Astrocyte (in vitro differentiated cells and primary cell): Measurements from ENCODE around the gene MAT2B. TPM values are rescaled to one million over a fixed set of nuclear protein-coding genes. Genes with fewer than 3 reads are reported as not detected.

Source experiments
- DNase-seq: peaks from one replicate; pipeline ENCODE4 v3.0.0-alpha.2; 2010; ENCODE audit warnings: low read depth
- FAIRE-seq: peaks from 2 replicates; lab custom pipeline; 2011; peaks lifted over from hg19 to GRCh38; lab: Jason Lieb, UNC
- H2AFZ ChIP-seq: 2 replicates; pipeline ENCODE4 v1.6.0; 2012; ENCODE audit warnings: low read depth, low read length, inconsistent platforms
- H3K27ac ChIP-seq: 2 replicates; pipeline ENCODE4 v1.5.1; 2011; ENCODE audit warnings: low read depth, low read length, inconsistent platforms
- H3K27me3 ChIP-seq: 2 replicates; pipeline ENCODE4 v1.6.0; 2011; ENCODE audit warnings: low read length, inconsistent platforms; ENCODE audit not compliant: insufficient read depth
- H3K36me3 ChIP-seq: 2 replicates; pipeline ENCODE4 v1.5.1; 2011; ENCODE audit warnings: low read length, inconsistent platforms; ENCODE audit not compliant: insufficient read depth
- H3K4me1 ChIP-seq: 2 replicates; pipeline ENCODE4 v1.5.1; 2011; ENCODE audit warnings: low read length, inconsistent platforms; ENCODE audit not compliant: insufficient read depth
- H3K4me2 ChIP-seq: 2 replicates; pipeline ENCODE4 v1.6.0; 2012; ENCODE audit warnings: low read length, inconsistent platforms
- H3K4me3 ChIP-seq: 2 replicates; pipeline ENCODE4 v1.5.1; 2011; ENCODE audit warnings: low read depth, mild to moderate bottlenecking, low read length, inconsistent platforms; ENCODE audit not compliant: insufficient read depth
- H3K79me2 ChIP-seq: 2 replicates; pipeline ENCODE4 v1.6.0; 2012; ENCODE audit warnings: mild to moderate bottlenecking, low read length, inconsistent platforms; ENCODE audit not compliant: insufficient read depth
- H3K9ac ChIP-seq: 2 replicates; pipeline ENCODE4 v1.6.0; 2012; ENCODE audit warnings: mild to moderate bottlenecking, low read length, inconsistent platforms
- H3K9me3 ChIP-seq: 2 replicates; pipeline ENCODE4 v1.5.1; 2012; ENCODE audit warnings: low read depth, mild to moderate bottlenecking, low read length, inconsistent platforms; ENCODE audit not compliant: insufficient read depth
- H4K20me1 ChIP-seq: 2 replicates; pipeline ENCODE4 v1.6.0; 2012; ENCODE audit warnings: low read length, inconsistent platforms; ENCODE audit not compliant: insufficient read depth
- H3K27ac Mint-ChIP-seq: one replicate; pipeline ENCODE4 v1.8.0; 2021; ENCODE audit warnings: mild to moderate bottlenecking, mixed read lengths; ENCODE audit not compliant: unreplicated experiment
- H3K27me3 Mint-ChIP-seq: one replicate; pipeline ENCODE4 v1.8.0; 2021; ENCODE audit warnings: low read depth, mixed read lengths; ENCODE audit not compliant: unreplicated experiment
- H3K36me3 Mint-ChIP-seq: one replicate; pipeline ENCODE4 v1.8.0; 2021; ENCODE audit warnings: low read depth, mixed read lengths; ENCODE audit not compliant: unreplicated experiment
- H3K4me1 Mint-ChIP-seq: one replicate; pipeline ENCODE4 v1.8.0; 2021; ENCODE audit warnings: low read depth, mixed read lengths; ENCODE audit not compliant: unreplicated experiment
- H3K4me3 Mint-ChIP-seq: one replicate; pipeline ENCODE4 v1.8.0; 2021; ENCODE audit warnings: mild to moderate bottlenecking, moderate library complexity, mixed read lengths; ENCODE audit not compliant: unreplicated experiment
- H3K9me3 Mint-ChIP-seq: one replicate; pipeline ENCODE4 v1.8.0; 2021; ENCODE audit warnings: mild to moderate bottlenecking, mixed read lengths; ENCODE audit not compliant: unreplicated experiment
- CTCF ChIP-seq: IDR thresholded peaks from 2 replicates; pipeline ENCODE4 v1.5.1; 2011; ENCODE audit warnings: low read depth, mild to moderate bottlenecking, inconsistent platforms, low read length, moderate library complexity; ENCODE audit not compliant: insufficient read depth
- EZH2 ChIP-seq: IDR thresholded peaks from 2 replicates; pipeline ENCODE4 v1.6.1; 2012; ENCODE audit warnings: mild to moderate bottlenecking, low read length, inconsistent platforms; ENCODE audit not compliant: insufficient read depth
- total RNA-seq: library from RNA; stranded (reverse); gene quantifications from 2 replicates; pipeline ENCODE4 v1.2.1, GENCODE V29; 2021

MAT2B gene
- total RNA-seq, 1 donor from 2014 or later = 41.0 TPM

GRCh38 chr5:163458778-163459385 is 46.5 kb upstream of the MAT2B start:
- Histone ChIP-seq H2AFZ (no peak overlapping the region), H3K4me2 (peak overlapping the region; percentile 84), H3K9me3 (no peaks in the 10 kb centered on the region), H3K79me2 (peaks cover 35% of the 10 kb centered on the region), H4K20me1 (no peaks in the 10 kb centered on the region), H3K4me1 (peaks cover 6% of the 10 kb centered on the region), H3K36me3 (no peaks in the 10 kb centered on the region), H3K4me3 (peak overlapping the region; percentile 94), H3K9ac (peak overlapping the region; percentile 95), H3K27me3 (no peaks in the 10 kb centered on the region), H3K27ac (peak overlapping the region; percentile 100)
- DNase-seq (no peak), FAIRE-seq (no peak)
- Mint-ChIP-seq H3K4me3 (peak overlapping the region; percentile 94), H3K27me3 (no peaks in the 10 kb centered on the region), H3K9me3 (no peaks in the 10 kb centered on the region), H3K27ac (peak overlapping the region; percentile 97), H3K4me1 (no peaks in the 10 kb centered on the region), H3K36me3 (no peaks in the 10 kb centered on the region)
- TF ChIP-seq CTCF (no peak), EZH2 (no peak)

- Histone ChIP-seq H3K27ac (peak overlapping the region; percentile 100), H2AFZ (peak overlapping the region; percentile 100), H3K4me1 (peaks cover 6% of the 10 kb centered on the region), H4K20me1 (no peaks in the 10 kb centered on the region), H3K4me3 (peak overlapping the region; percentile 94), H3K4me2 (peak overlapping the region; percentile 84), H3K9ac (peak overlapping the region; percentile 95), H3K79me2 (peaks cover 41% of the 10 kb centered on the region), H3K9me3 (no peaks in the 10 kb centered on the region), H3K27me3 (no peaks in the 10 kb centered on the region), H3K36me3 (no peaks in the 10 kb centered on the region)
- Mint-ChIP-seq H3K27ac (peak overlapping the region; percentile 97), H3K27me3 (no peaks in the 10 kb centered on the region), H3K9me3 (no peaks in the 10 kb centered on the region), H3K4me3 (peak overlapping the region; percentile 94), H3K36me3 (no peaks in the 10 kb centered on the region), H3K4me1 (no peaks in the 10 kb centered on the region)
- TF ChIP-seq EZH2 = no peak
- TF ChIP-seq CTCF = no peak
- FAIRE-seq (no peak), DNase-seq (peak; percentile 13)
Measured at GRCh38 chr5:163459462-163459818, 46.0 kb upstream of the MAT2B start.
